Loucy (cell line): ENCODE results near the gene HEXIM1.

Experiments used
- H2AFZ ChIP-seq: fragments of 200-600 bp; sonication (generic); 2 replicates; pipeline ENCODE4 v1.6.0; 2016; ENCODE audit warnings: antibody characterized with exemption, mild to moderate bottlenecking, low read length, moderate library complexity
- H3F3A ChIP-seq: fragments of 200-600 bp; 2 replicates; pipeline ENCODE4 v1.6.0; 2016; ENCODE audit warnings: antibody characterized with exemption, low read depth, mild to moderate bottlenecking
- H3K27me3 ChIP-seq: fragments of 200-600 bp; sonication (generic); 2 replicates; pipeline ENCODE4 v1.6.1; 2014; ENCODE audit warnings: low read length, mild to moderate bottlenecking; ENCODE audit not compliant: insufficient read depth, poor library complexity, severe bottlenecking
- H3K36me3 ChIP-seq: fragments of 200-600 bp; sonication (generic); 2 replicates; pipeline ENCODE4 v1.6.1; 2016; ENCODE audit warnings: low read length; ENCODE audit not compliant: insufficient read depth
- H3K4me1 ChIP-seq: fragments of 200-600 bp; sonication (generic); 2 replicates; pipeline ENCODE4 v1.5.1; 2014; ENCODE audit warnings: low read length, mild to moderate bottlenecking; ENCODE audit not compliant: insufficient read depth, poor library complexity, severe bottlenecking
- H3K4me2 ChIP-seq: fragments of 200-600 bp; sonication (generic); 2 replicates; pipeline ENCODE4 v1.6.0; 2014; ENCODE audit warnings: antibody characterized with exemption, low read length, low read depth, mild to moderate bottlenecking; ENCODE audit not compliant: poor library complexity, severe bottlenecking
- H3K4me3 ChIP-seq: fragments of 200-600 bp; sonication (generic); 2 replicates; pipeline ENCODE4 v1.5.1; 2014; ENCODE audit warnings: low read length, mild to moderate bottlenecking, mixed read lengths; ENCODE audit not compliant: poor library complexity, severe bottlenecking
- H3K79me2 ChIP-seq: fragments of 200-600 bp; sonication (generic); 2 replicates; pipeline ENCODE4 v1.6.1; 2014; ENCODE audit warnings: low read length; ENCODE audit not compliant: insufficient read depth
- H3K9ac ChIP-seq: fragments of 200-600 bp; sonication (generic); 2 replicates; pipeline ENCODE4 v1.6.0; 2014; ENCODE audit warnings: mild to moderate bottlenecking, low read depth, low read length, moderate library complexity; ENCODE audit not compliant: poor library complexity, severe bottlenecking
- H3K9me2 ChIP-seq: fragments of 200-600 bp; sonication (generic); replicated peaks from 2 replicates; pipeline ENCODE4 v1.6.1; 2016; ENCODE audit warnings: low read depth, low read length, mixed read lengths
- H3K9me3 ChIP-seq: fragments of 200-600 bp; sonication (generic); 2 replicates; pipeline ENCODE4 v1.6.1; 2014; ENCODE audit warnings: mild to moderate bottlenecking, antibody characterized with exemption, low read length, low read depth; ENCODE audit not compliant: insufficient read depth
- H4K20me1 ChIP-seq: fragments of 200-600 bp; sonication (generic); 2 replicates; pipeline ENCODE4 v1.6.0; 2014; ENCODE audit warnings: antibody characterized with exemption, low read length, mild to moderate bottlenecking; ENCODE audit not compliant: insufficient read depth, poor library complexity, severe bottlenecking
- CTCF ChIP-seq: fragments of 200-600 bp; sonication (generic); conservative IDR thresholded peaks from 2 replicates; pipeline ENCODE4 v1.5.1; 2014; ENCODE audit warnings: mild to moderate bottlenecking, antibody characterized with exemption, low read length
- EZH2phosphoT487 ChIP-seq: fragments of 200-600 bp; IDR thresholded peaks from 2 replicates; pipeline ENCODE4 v1.6.1; 2018; ENCODE audit warnings: antibody characterized with exemption, mild to moderate bottlenecking, moderate library complexity, borderline replicate concordance

HEXIM1 gene

GRCh38 chr17:45156242-45156641 lies 8.0 kb downstream of the HEXIM1 start:
- H2AFZ ChIP-seq, result no peak overlapping the region
- no peak for TF ChIP-seq CTCF
- TF ChIP-seq EZH2phosphoT487, result no peak
- no peaks in the 10 kb centered on the region for H3K9me3 ChIP-seq
- H3K4me1 ChIP-seq, result peaks cover 21% of the 10 kb centered on the region
- H3K9ac ChIP-seq, result no peak overlapping the region
- peaks cover 4% of the 10 kb centered on the region for H3K27me3 ChIP-seq
- no peak overlapping the region for H3K4me3 ChIP-seq
- peaks cover 5% of the 10 kb centered on the region for H3F3A ChIP-seq
- H3K9me2 ChIP-seq, result no peaks in the 10 kb centered on the region
- peaks cover 11% of the 10 kb centered on the region for H4K20me1 ChIP-seq
- no peaks in the 10 kb centered on the region for H3K36me3 ChIP-seq
- no peak overlapping the region for H3K4me2 ChIP-seq
- peaks cover 33% of the 10 kb centered on the region for H3K79me2 ChIP-seq

- H3K36me3 ChIP-seq, result no peaks in the 10 kb centered on the region
- peak overlapping the region; percentile 89 for H3K4me2 ChIP-seq
- no peaks in the 10 kb centered on the region for H3F3A ChIP-seq
- H3K9me2 ChIP-seq, result no peaks in the 10 kb centered on the region
- peak overlapping the region; percentile 41; the same call in 1 of the 2 replicates for H2AFZ ChIP-seq
- H3K9me3 ChIP-seq, result no peaks in the 10 kb centered on the region
- peaks cover 35% of the 10 kb centered on the region for H3K79me2 ChIP-seq
- H3K4me3 ChIP-seq, result peak overlapping the region; percentile 77
- H3K9ac ChIP-seq, result peak overlapping the region; percentile 97
- peaks cover 34% of the 10 kb centered on the region for H3K4me1 ChIP-seq
- TF ChIP-seq CTCF (peak; percentile 29), EZH2phosphoT487 (no peak)
- H4K20me1 ChIP-seq, result peaks cover 4% of the 10 kb centered on the region
- H3K27me3 ChIP-seq, result peaks cover 4% of the 10 kb centered on the region
Measured at GRCh38 chr17:45160447-45161287, 12.4 kb downstream of the HEXIM1 start.

GRCh38 chr17:45161288-45162024 lies 13.2 kb downstream of the HEXIM1 start, which contains the start of gene HEXIM2:
Gene HEXIM2 (plus strand): TSS chr17:45161875. CDS start chr17:45162794, 919 bp downstream.
- Histone ChIP-seq H3K9ac (peak within 1 kb of the TSS; percentile 97), H4K20me1 (peaks cover 4% of the 10 kb centered on the region), H3K27me3 (peaks cover 4% of the 10 kb centered on the region), H3K9me2 (no peaks in the 10 kb centered on the region), H3K4me3 (peak within 1 kb of the TSS; percentile 77), H3F3A (no peaks in the 10 kb centered on the region), H3K4me2 (peak within 1 kb of the TSS; percentile 89), H2AFZ (peak within 1 kb of the TSS; percentile 41), H3K79me2 (peaks cover 35% of the 10 kb centered on the region), H3K36me3 (no peaks in the 10 kb centered on the region), H3K4me1 (peaks cover 34% of the 10 kb centered on the region), H3K9me3 (no peaks in the 10 kb centered on the region)
- TF ChIP-seq CTCF (no peak), EZH2phosphoT487 (no peak)
